ENCODE results near the gene PFAS. TPM values are rescaled to one million over a fixed set of nuclear protein-coding genes. Genes with fewer than 3 reads are reported as not detected.

PFAS gene
- total RNA-seq, 4 donors from 2014 or later: 8.7 to 23.0 (median 17.9) TPM

DNA sequence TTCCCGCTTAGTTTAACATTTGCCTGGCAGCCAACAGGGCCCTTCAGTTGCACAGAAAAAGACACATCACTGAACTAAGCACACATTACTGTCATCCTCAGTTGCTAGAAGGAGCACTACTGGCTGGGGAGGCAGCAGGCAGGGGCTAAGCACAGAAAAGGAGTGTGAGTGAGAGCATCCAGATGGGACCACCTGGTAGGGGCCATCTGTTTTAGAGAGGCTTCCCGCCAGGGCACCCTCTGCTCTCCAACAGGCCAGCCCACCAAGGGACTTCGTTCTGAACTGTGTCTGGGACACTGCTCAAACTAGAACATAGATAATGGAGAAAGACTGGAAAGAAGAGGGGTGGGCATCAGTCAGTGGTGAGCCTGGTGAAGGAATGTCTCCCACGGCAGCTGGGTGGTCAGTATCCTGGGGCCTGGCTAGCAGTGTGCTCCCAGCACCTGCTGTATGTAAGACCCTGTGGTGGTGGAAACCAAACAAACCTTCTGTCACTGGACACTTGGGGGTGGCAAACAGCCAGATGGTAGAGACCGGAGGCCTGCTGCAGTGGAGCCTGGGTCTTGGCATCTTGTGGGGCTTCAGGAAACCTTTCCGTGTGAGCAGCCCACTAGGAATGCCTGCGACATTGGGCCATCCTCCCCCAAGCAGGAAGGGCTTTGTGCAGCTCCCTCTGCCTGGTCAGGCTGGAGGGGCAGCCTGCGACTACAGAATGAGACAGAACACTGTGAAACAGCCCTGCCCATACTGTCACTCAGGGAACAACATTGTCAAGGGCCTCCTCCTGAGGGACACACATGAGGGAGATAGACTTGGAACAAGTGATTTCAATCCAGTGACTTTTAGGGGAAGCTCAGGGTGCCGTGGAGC lies 26.6 kb downstream of the PFAS start:
- H3K4me3 ChIP-seq: no peak overlapping the region
- 75% methylated on average over 4 to 5 of the region's 9 CpGs for WGBS, 2 donors
- no peak overlapping the region for H3K27ac ChIP-seq
- intact Hi-C loops (cut with DNase I): no loop called here
- no peaks in the 10 kb centered on the region for H3K27me3 ChIP-seq
- peaks cover 0 to 2% (median 0%) of the 10 kb centered on the region in 3 donors for H3K36me3 ChIP-seq
- H3K9me3 ChIP-seq: no peaks in the 10 kb centered on the region
- TF ChIP-seq POLR2A (IDR thresholded peaks at IDR 0.05): no peak
- TF ChIP-seq, protein P1, sequence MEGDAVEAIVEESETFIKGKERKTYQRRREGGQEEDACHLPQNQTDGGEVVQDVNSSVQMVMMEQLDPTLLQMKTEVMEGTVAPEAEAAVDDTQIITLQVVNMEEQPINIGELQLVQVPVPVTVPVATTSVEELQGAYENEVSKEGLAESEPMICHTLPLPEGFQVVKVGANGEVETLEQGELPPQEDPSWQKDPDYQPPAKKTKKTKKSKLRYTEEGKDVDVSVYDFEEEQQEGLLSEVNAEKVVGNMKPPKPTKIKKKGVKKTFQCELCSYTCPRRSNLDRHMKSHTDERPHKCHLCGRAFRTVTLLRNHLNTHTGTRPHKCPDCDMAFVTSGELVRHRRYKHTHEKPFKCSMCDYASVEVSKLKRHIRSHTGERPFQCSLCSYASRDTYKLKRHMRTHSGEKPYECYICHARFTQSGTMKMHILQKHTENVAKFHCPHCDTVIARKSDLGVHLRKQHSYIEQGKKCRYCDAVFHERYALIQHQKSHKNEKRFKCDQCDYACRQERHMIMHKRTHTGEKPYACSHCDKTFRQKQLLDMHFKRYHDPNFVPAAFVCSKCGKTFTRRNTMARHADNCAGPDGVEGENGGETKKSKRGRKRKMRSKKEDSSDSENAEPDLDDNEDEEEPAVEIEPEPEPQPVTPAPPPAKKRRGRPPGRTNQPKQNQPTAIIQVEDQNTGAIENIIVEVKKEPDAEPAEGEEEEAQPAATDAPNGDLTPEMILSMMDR (IDR thresholded peaks at IDR 0.05): no peak
- no peaks in the 10 kb centered on the region for H3K4me1 ChIP-seq
- DNase-seq: no peak

DNA sequence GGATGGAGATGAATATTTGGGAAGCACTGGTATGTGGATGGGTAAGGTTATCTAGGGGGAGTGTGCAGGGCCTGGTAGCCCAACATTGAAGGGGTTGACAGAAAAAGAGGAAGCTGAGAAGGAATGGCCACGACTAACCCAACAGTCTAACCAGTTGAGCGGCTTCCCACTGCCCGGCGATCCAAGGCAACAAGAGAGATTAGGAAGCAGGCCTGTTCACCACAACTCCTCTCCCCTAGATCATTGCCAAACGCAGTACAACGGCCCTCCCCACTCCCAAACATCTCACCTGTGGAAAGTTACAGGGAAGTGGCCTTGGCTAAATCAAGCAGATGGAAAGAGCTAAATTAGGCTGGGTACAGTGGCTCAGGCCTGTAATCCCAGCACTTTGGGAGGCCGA lies 28.2 kb downstream of the PFAS start:
- no peak overlapping the region for H3K4me3 ChIP-seq
- intact Hi-C loops (cut with DNase I): no loop called here
- no peaks in the 10 kb centered on the region for H3K36me3 ChIP-seq
- DNase-seq: no peak
- no peaks in the 10 kb centered on the region for H3K9me3 ChIP-seq
- WGBS, 2 donors: 75 to 80% methylated on average over 5 to 7 of the region's 7 CpGs
- H3K27ac ChIP-seq: no peak overlapping the region
- H3K4me1 ChIP-seq: no peaks in the 10 kb centered on the region
- H3K27me3 ChIP-seq: no peaks in the 10 kb centered on the region
- TF ChIP-seq, protein P1 (IDR thresholded peaks at IDR 0.05): no peak
- no peak for TF ChIP-seq POLR2A (IDR thresholded peaks at IDR 0.05)

DNA sequence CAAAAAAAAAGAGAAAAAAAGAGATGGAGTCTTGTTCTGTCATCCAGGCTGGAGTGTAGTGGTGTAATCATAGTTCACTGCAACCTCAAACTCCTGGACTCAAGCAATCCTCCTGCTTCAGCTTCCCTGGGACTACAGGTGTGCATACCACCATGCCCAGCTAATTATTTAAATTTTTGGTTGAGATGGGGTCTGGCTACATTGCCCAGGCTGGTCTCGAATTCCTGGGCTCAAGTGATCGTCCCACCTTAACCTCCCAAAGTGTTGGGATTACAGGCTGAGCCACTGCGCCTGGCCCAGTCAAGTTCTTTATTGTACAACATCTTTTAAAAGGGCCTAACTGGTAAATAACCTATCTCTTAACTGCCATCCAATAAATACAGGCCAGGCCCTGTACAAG lies 33.3 kb downstream of the PFAS start:
- intact Hi-C loops (cut with DNase I): loop anchor here (10.0 kb wide), 1 partner anchor 48 kb away; no protein-coding TSS in a partner anchor
- no peak overlapping the region for H3K4me3 ChIP-seq
- DNase-seq: no peak
- H3K27ac ChIP-seq: no peak overlapping the region
- TF ChIP-seq POLR2A (IDR thresholded peaks at IDR 0.05): no peak
- TF ChIP-seq, protein P1 (IDR thresholded peaks at IDR 0.05): no peak
- no peaks in the 10 kb centered on the region for H3K36me3 ChIP-seq
- H3K9me3 ChIP-seq: no peaks in the 10 kb centered on the region
- WGBS, 2 donors: 46 to 97% methylated on average over 2 to 3 of the region's 3 CpGs
- no peaks in the 10 kb centered on the region for H3K27me3 ChIP-seq
- H3K4me1 ChIP-seq: no peaks in the 10 kb centered on the region

DNA sequence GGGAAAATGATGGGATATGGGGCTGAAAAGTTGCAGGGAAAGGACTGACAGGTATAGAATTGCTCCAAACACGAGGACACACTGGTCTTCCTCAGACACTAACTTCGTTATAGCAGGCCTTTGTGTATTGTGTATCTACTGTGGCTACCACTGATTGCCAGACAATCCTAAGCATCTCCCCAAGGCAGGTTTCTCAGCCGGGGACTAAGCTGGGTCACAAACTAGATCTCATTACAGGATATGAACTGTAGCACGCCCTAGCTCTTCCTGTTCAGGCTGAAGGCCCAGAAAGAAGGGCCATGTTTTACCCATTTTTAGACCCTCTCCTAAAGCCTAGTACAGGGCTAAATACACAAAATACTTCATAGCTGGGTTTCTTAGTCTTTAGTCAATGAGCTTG lies 34.3 kb downstream of the PFAS start:
- TF ChIP-seq, protein P1 (IDR thresholded peaks at IDR 0.05): no peak
- no peak for TF ChIP-seq POLR2A (IDR thresholded peaks at IDR 0.05)
- no peak for DNase-seq
- peaks cover 6 to 9% (median 6%) of the 10 kb centered on the region in 3 donors for H3K4me1 ChIP-seq
- H3K27me3 ChIP-seq: no peaks in the 10 kb centered on the region
- no peak overlapping the region for H3K4me3 ChIP-seq
- H3K36me3 ChIP-seq: no peaks in the 10 kb centered on the region
- intact Hi-C loops (cut with DNase I): loop anchor here (10.0 kb wide), 1 partner anchor 49 kb away; no protein-coding TSS in a partner anchor
- H3K27ac ChIP-seq: no peak overlapping the region
- H3K9me3 ChIP-seq: no peaks in the 10 kb centered on the region
- WGBS, 2 donors: 67 to 71% methylated on average over 4 of the region's 4 CpGs

DNA sequence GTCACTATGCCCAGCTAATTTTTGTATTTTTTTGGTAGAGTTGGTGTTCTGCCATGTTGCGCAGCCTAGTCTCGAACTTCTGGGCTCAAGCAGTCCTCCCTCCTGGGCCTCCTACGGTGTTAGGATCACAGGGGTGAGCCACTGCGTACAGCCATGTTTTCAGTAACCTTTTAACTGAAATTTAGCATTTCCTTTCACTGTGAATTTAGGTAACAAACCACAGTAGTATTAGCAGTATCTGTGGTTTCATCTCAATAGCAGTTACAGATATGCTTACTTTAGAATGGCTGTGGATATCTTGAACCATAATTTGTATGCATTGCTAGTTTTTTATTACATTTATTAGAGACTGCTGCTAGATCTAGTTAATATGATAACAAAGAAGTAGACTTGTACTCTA lies 35.0 kb downstream of the PFAS start:
- Histone ChIP-seq H3K27ac (no peak overlapping the region), H3K4me1 (peaks cover 6 to 17% (median 6%) of the 10 kb centered on the region in 3 donors), H3K36me3 (no peaks in the 10 kb centered on the region), H3K9me3 (no peaks in the 10 kb centered on the region), H3K4me3 (no peak overlapping the region), H3K27me3 (no peaks in the 10 kb centered on the region)
- no peak for DNase-seq
- intact Hi-C loops (cut with DNase I): loop anchor here (10.0 kb wide), 1 partner anchor 49 kb away; no protein-coding TSS in a partner anchor
- WGBS, 2 donors: 79 to 95% methylated on average over 2 to 4 of the region's 4 CpGs
- TF ChIP-seq, protein P1 (IDR thresholded peaks at IDR 0.05): no peak
- TF ChIP-seq POLR2A (IDR thresholded peaks at IDR 0.05): no peak

Data from esophagus squamous epithelium (tissue), 5 donors.